PC-9 (cell line): ENCODE measurements around the gene ZNF484. TPM values are rescaled to one million over a fixed set of nuclear protein-coding genes. Genes with fewer than 3 reads are reported as not detected.

Experiments used
- BruUV-seq: library from RNA; stranded (reverse); fragments of 400-500 nt; replicated peaks from 2 replicates; lab custom pipeline; 2021; lab: Mats Ljungman, UMichigan
- CTCF ChIA-PET: fragments of 300-600 bp; sonication (Branson Sonifier 250); formaldehyde crosslinking; loops from one replicate; lab custom pipeline; 2022; ENCODE audit warnings: antibody characterized with exemption; lab: Charles Lee
- POLR2A ChIA-PET: fragments of 300-600 bp; sonication (Branson Sonifier 250); formaldehyde crosslinking; loops from one replicate; lab custom pipeline; 2022; ENCODE audit warnings: antibody characterized with exemption; ENCODE audit not compliant: unreplicated experiment; lab: Charles Lee
- DNase-seq, 2 experiments: peaks; one replicate each; pipeline versions ENCODE4 v3.0.0 to v3.0.0-alpha.2; 2015 to 2022; ENCODE audit warnings: mixed read lengths in 1 of 2
- H2AFZ ChIP-seq: fragments of 200-600 bp; sonication (generic); 2 replicates; pipeline ENCODE4 v1.8.1; 2017; ENCODE audit warnings: antibody characterized with exemption
- H3F3A ChIP-seq: fragments of 200-600 bp; sonication (generic); 2 replicates; pipeline ENCODE4 v1.8.1; 2017; ENCODE audit warnings: antibody characterized with exemption, mild to moderate bottlenecking, low read depth; ENCODE audit not compliant: insufficient read depth
- H3K27ac ChIP-seq: fragments of 200-600 bp; sonication (generic); 2 replicates; pipeline ENCODE4 v1.6.1; 2016; ENCODE audit warnings: mixed run types
- H3K27me3 ChIP-seq: fragments of 200-600 bp; sonication (generic); 2 replicates; pipeline ENCODE4 v1.6.1; 2016; ENCODE audit warnings: low read depth, mixed run types; ENCODE audit not compliant: insufficient read depth
- H3K36me3 ChIP-seq: fragments of 200-600 bp; sonication (generic); 2 replicates; pipeline ENCODE4 v1.6.1; 2016; ENCODE audit warnings: low read depth, mixed run types
- H3K4me1 ChIP-seq: fragments of 200-600 bp; sonication (generic); replicated peaks from 2 replicates; pipeline ENCODE4 v1.6.1; 2016; ENCODE audit warnings: mixed run types; ENCODE audit not compliant: insufficient read depth
- H3K4me2 ChIP-seq: fragments of 200-600 bp; sonication (generic); 2 replicates; pipeline ENCODE4 v1.6.1; 2017; ENCODE audit warnings: mixed run types
- H3K4me3 ChIP-seq: fragments of 200-600 bp; sonication (generic); 2 replicates; pipeline ENCODE4 v1.6.1; 2016; ENCODE audit warnings: mixed run types
- H3K79me2 ChIP-seq: fragments of 200-600 bp; sonication (generic); 2 replicates; pipeline ENCODE4 v1.6.1; 2017; ENCODE audit warnings: low read depth, mixed run types
- H3K9me2 ChIP-seq: fragments of 200-600 bp; sonication (generic); 2 replicates; pipeline ENCODE4 v1.8.1; 2017; ENCODE audit warnings: mild to moderate bottlenecking; ENCODE audit not compliant: insufficient read depth
- H3K9me3 ChIP-seq: fragments of 200-600 bp; sonication (generic); 2 replicates; pipeline ENCODE4 v1.8.1; 2016; ENCODE audit warnings: low read depth; ENCODE audit not compliant: insufficient read depth
- H4K20me1 ChIP-seq: fragments of 200-600 bp; sonication (generic); 2 replicates; pipeline ENCODE4 v1.8.1; 2017; ENCODE audit not compliant: insufficient read depth
- EZH2 ChIP-seq: fragments of 200-600 bp; sonication (generic); IDR thresholded peaks from 2 replicates; pipeline ENCODE4 v1.8.0; 2017; ENCODE audit warnings: antibody characterized with exemption, low read depth
- intact Hi-C: fragments of 100-400 bp; cut with micrococcal nuclease; formaldehyde crosslinking; loops from one replicate; pipeline ENCODE4 v1.10.0; 2022; ENCODE audit not compliant: unreplicated experiment
- total RNA-seq: library from RNA; stranded (reverse); gene quantifications from 2 replicates; pipeline ENCODE4 v1.2.3, GENCODE V29; 2021
- TF ChIP-seq, protein P1 (sequence below): fragments of 200-600 bp; sonication (generic); conservative IDR thresholded peaks from 2 replicates; pipeline ENCODE4 v1.6.1; 2017; ENCODE audit warnings: mixed run types, antibody characterized with exemption, mild to moderate bottlenecking, moderate library complexity

The ZNF484 gene
- total RNA-seq, 1 experiment from 2014 or later: 10.8 TPM

DNA sequence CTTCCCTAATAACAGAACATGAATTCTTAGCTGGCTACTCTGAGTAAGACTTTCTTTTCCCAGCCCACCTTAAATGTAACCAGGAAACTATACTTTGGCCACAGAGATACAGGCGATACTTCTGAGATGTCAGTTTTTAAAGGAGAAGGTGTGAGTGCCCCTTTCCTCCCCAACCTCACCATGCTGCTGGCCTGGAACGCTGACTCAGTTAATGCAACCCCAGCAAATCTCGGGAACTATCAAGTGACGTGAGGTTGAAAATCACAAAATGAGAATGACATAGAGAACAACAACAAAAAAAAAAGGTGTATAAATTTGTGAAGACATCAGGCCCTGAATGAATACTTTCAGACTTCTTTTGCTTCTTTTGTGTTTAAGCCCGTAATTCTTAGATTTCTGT, 13.7 kb downstream of the ZNF484 start:
- Histone ChIP-seq H3K4me2 (no peak overlapping the region), H4K20me1 (no peaks in the 10 kb centered on the region), H3K9me2 (no peaks in the 10 kb centered on the region), H3K4me3 (no peak overlapping the region), H3K4me1 (no peaks in the 10 kb centered on the region), H3K36me3 (peaks cover 19% of the 10 kb centered on the region), H2AFZ (no peak overlapping the region), H3K79me2 (peaks cover 4% of the 10 kb centered on the region; the same call in 1 of the 2 replicates), H3F3A (no peaks in the 10 kb centered on the region; the same call in 1 of the 2 replicates), H3K27me3 (no peaks in the 10 kb centered on the region), H3K27ac (no peak overlapping the region), H3K9me3 (peaks cover 9% of the 10 kb centered on the region; the same call in 1 of the 2 replicates)
- no TSS peak for BruUV-seq
- intact Hi-C loops: no loop called here
- ChIA-PET CTCF (no interaction called here), POLR2A (no interaction called here)
- no peak for TF ChIP-seq EZH2
- DNase-seq: no peak

DNA sequence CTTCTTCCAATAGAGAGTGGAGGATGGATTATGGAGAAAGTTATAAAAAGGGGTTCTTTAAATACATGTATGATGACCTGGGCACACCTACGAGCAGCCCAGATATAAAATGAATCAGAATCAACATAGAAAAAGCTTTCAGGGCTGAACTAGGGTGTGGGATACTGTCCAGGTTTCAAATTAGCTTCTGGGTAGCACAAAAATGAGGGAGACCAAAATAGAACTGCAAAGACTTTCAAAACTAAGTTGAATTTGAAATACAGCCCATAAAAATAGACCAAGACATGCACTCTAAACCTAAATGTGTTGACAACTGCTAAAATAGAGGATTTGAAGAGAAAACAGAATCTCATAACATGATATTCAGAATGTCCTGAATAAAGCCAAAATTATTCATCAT, 17.0 kb downstream of the ZNF484 start:
- POLR2A ChIA-PET: interaction anchor here (0.7 kb wide), 1 partner anchor 12 kb away, joined by 3 read pairs; no protein-coding TSS in a partner anchor

DNA sequence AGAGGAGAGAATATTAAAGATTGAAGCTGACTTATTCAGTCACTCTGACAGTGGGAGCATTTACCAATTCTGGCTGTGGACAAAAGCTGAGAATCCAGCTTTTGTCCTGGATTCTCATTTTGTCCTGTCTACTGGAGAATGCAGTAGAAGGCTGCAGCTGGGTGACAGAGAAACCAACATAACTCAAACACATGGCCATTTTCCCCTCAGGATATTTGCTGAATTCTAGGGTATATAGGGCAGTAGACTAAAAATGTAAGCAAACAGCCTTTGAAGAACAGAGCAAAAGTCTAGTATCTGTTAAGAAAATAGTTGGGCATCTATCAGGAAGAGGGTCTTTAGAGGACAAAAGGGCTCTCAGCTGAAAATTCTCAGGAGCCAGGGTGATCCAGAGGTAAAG, 20.6 kb downstream of the ZNF484 start:
- no peak overlapping the region for H2AFZ ChIP-seq
- peaks cover 25% of the 10 kb centered on the region; the same call in 1 of the 2 replicates for H3K9me3 ChIP-seq
- no peak overlapping the region for H3K27ac ChIP-seq
- intact Hi-C loops: no loop called here
- DNase-seq: no peak
- H3K27me3 ChIP-seq: no peaks in the 10 kb centered on the region
- no TSS peak for BruUV-seq
- no peaks in the 10 kb centered on the region for H3K79me2 ChIP-seq
- H3K4me1 ChIP-seq: no peaks in the 10 kb centered on the region
- no peaks in the 10 kb centered on the region for H4K20me1 ChIP-seq
- H3K4me3 ChIP-seq: no peak overlapping the region
- TF ChIP-seq EZH2: no peak
- TF ChIP-seq, protein P1, sequence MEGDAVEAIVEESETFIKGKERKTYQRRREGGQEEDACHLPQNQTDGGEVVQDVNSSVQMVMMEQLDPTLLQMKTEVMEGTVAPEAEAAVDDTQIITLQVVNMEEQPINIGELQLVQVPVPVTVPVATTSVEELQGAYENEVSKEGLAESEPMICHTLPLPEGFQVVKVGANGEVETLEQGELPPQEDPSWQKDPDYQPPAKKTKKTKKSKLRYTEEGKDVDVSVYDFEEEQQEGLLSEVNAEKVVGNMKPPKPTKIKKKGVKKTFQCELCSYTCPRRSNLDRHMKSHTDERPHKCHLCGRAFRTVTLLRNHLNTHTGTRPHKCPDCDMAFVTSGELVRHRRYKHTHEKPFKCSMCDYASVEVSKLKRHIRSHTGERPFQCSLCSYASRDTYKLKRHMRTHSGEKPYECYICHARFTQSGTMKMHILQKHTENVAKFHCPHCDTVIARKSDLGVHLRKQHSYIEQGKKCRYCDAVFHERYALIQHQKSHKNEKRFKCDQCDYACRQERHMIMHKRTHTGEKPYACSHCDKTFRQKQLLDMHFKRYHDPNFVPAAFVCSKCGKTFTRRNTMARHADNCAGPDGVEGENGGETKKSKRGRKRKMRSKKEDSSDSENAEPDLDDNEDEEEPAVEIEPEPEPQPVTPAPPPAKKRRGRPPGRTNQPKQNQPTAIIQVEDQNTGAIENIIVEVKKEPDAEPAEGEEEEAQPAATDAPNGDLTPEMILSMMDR: no peak
- ChIA-PET POLR2A (no interaction called here), CTCF (interaction anchor here (0.9 kb wide), 1 partner anchor 96 kb away, joined by 3 read pairs; no protein-coding TSS in a partner anchor)
- no peaks in the 10 kb centered on the region; the same call in 1 of the 2 replicates for H3F3A ChIP-seq
- no peak overlapping the region for H3K4me2 ChIP-seq
- H3K9me2 ChIP-seq: no peaks in the 10 kb centered on the region
- H3K36me3 ChIP-seq: peaks cover 46% of the 10 kb centered on the region

More for the DNA sequence above, 17.0 kb downstream of the ZNF484 start:
- Histone ChIP-seq H3F3A (no peaks in the 10 kb centered on the region; the same call in 1 of the 2 replicates), H3K27me3 (no peaks in the 10 kb centered on the region), H3K4me1 (no peaks in the 10 kb centered on the region), H3K27ac (no peak overlapping the region), H3K4me3 (no peak overlapping the region), H3K36me3 (peaks cover 22% of the 10 kb centered on the region), H3K9me3 (peaks cover 12% of the 10 kb centered on the region; the same call in 1 of the 2 replicates), H3K79me2 (peaks cover 4% of the 10 kb centered on the region; the same call in 1 of the 2 replicates), H3K9me2 (no peaks in the 10 kb centered on the region), H3K4me2 (no peak overlapping the region), H2AFZ (no peak overlapping the region), H4K20me1 (no peaks in the 10 kb centered on the region)
- intact Hi-C loops: no loop called here
- DNase-seq: no peak
- TF ChIP-seq, protein P1: no peak
- no TSS peak for BruUV-seq
- CTCF ChIA-PET: no interaction called here

DNA sequence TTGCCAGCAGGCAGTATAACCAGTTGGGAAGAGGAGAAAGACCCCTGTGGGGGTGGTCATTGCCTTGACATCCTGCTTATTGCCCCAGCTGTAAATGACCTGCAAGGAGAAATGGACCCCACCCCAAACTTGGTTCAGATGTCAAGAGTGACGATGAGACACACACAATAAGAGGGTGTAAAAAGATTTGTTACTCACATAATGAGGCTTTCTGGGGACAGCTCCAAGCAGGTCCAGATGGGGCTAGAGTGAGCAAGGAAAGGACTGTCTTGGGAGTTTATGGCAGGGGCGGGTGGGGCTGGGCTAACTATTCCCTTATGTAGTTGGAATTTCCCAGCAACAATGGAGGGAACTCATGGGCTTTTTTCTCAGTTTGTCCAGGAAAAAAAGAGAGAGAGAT, 24.1 kb downstream of the ZNF484 start:
- no TSS peak for BruUV-seq
- intact Hi-C loops: no loop called here
- TF ChIP-seq, protein P1: no peak
- TF ChIP-seq EZH2: no peak
- peaks cover 39% of the 10 kb centered on the region for H3K9me3 ChIP-seq
- no peaks in the 10 kb centered on the region for H3K27me3 ChIP-seq
- H3K36me3 ChIP-seq: peaks cover 56% of the 10 kb centered on the region
- no peaks in the 10 kb centered on the region for H3K9me2 ChIP-seq
- H3K4me1 ChIP-seq: no peaks in the 10 kb centered on the region
- DNase-seq: no peak
- H4K20me1 ChIP-seq: no peaks in the 10 kb centered on the region
- ChIA-PET CTCF (no interaction called here), POLR2A (no interaction called here)
- H3K4me3 ChIP-seq: no peak overlapping the region
- no peaks in the 10 kb centered on the region for H3K79me2 ChIP-seq
- no peak overlapping the region for H2AFZ ChIP-seq
- no peak overlapping the region for H3K27ac ChIP-seq
- H3K4me2 ChIP-seq: no peak overlapping the region
- H3F3A ChIP-seq: no peaks in the 10 kb centered on the region
